B cell (primary cell): ENCODE data around the gene HABP2.

Experiments
- CTCF ChIP-seq: fragments of 200-600 bp; IDR thresholded peaks from one replicate; pipeline ENCODE4 v1.8.0; 2022; ENCODE audit warnings: antibody characterized with exemption, mild to moderate bottlenecking
- EZH2 ChIP-seq: IDR thresholded peaks from 2 replicates; pipeline ENCODE4 v1.6.1; 2012; ENCODE audit warnings: borderline replicate concordance, low read depth, mild to moderate bottlenecking, moderate library complexity, low read length; ENCODE audit not compliant: insufficient read depth, poor library complexity, severe bottlenecking

GRCh38 chr10:113600569-113600968 is 47.7 kb downstream of the HABP2 start:
- TF ChIP-seq CTCF (no peak), EZH2 (no peak)
